Measurements from ENCODE around the gene HSD17B12. TPM values are rescaled to one million over a fixed set of nuclear protein-coding genes. Genes with fewer than 3 reads are reported as not detected.

Gene HSD17B12
- total RNA-seq, 1 experiment from 2014 or later: 106 TPM

- in situ Hi-C loops (cut with HindIII; ENCODE audit: low pct_unique_long_range_greater_than_20kb, low sequenced_read_pairs) (no loop called here), intact Hi-C loops (cut with micrococcal nuclease; ENCODE audit: unreplicated experiment) (no loop called here)
- no peak for ATAC-seq
- POLR2A ChIA-PET: no interaction called here
- Histone ChIP-seq H3K27me3 (ENCODE audit: control insufficient read depth, insufficient read depth, low read length) (no peaks in the 10 kb centered on the region), H3K27ac (ENCODE audit: low read length) (no peak overlapping the region), H3K4me1 (ENCODE audit: control insufficient read depth, insufficient read depth, low read length) (no peaks in the 10 kb centered on the region), H3K9me3 (ENCODE audit: control insufficient read depth, insufficient read depth, low read depth, low read length) (no peaks in the 10 kb centered on the region), H3K36me3 (ENCODE audit: control insufficient read depth, insufficient read depth, low read length) (no peaks in the 10 kb centered on the region), H3K4me3 (ENCODE audit: low read depth in 2 of 2, low read length in 2 of 2) (no peak overlapping the region)
- CTCF ChIA-PET: no interaction called here
- TF ChIP-seq REST (IDR thresholded peaks at IDR 0.05; ENCODE audit: insufficient read depth in 1 of 2, low read depth in 2 of 2, low read length in 1 of 2) (no peak), POLR2AphosphoS5 (IDR thresholded peaks at IDR 0.05; ENCODE audit: low read depth, low read length) (no peak), TCF7L2 (IDR thresholded peaks at IDR 0.05; ENCODE audit: low read depth, low read length) (no peak), SIN3A (IDR thresholded peaks at IDR 0.05; ENCODE audit: borderline replicate concordance, insufficient read depth, low read depth, low read length) (no peak), CTCF (IDR thresholded peaks at IDR 0.05) (no peak)
- DNase-seq (ENCODE audit: low read depth, low spot score): no peak
- BruUV-seq (replicated peaks): no TSS peak
These were observed 117.3 kb downstream of the HSD17B12 start for GRCh38 chr11:43797866-43798265.

- in situ Hi-C loops (cut with HindIII; ENCODE audit: low pct_unique_long_range_greater_than_20kb, low sequenced_read_pairs) (no loop called here), intact Hi-C loops (cut with micrococcal nuclease; ENCODE audit: unreplicated experiment) (no loop called here)
- ChIA-PET POLR2A (no interaction called here), CTCF (interaction anchor here (0.6 kb wide), 1 partner anchor 8 kb away, joined by 3 read pairs; no protein-coding TSS in a partner anchor)
- ATAC-seq (no peak), DNase-seq (ENCODE audit: low read depth, low spot score) (no peak)
- no TSS peak for BruUV-seq (replicated peaks)
- TF ChIP-seq SIN3A (IDR thresholded peaks at IDR 0.05; ENCODE audit: borderline replicate concordance, insufficient read depth, low read depth, low read length) (no peak), CTCF (IDR thresholded peaks at IDR 0.05) (peak; percentile 45; the same call in 1 of the 2 replicates)
- Histone ChIP-seq H3K27ac (ENCODE audit: low read length) (no peak overlapping the region), H3K4me3 (ENCODE audit: low read depth in 2 of 2, low read length in 2 of 2) (no peak overlapping the region), H3K9me3 (ENCODE audit: control insufficient read depth, insufficient read depth, low read depth, low read length) (no peaks in the 10 kb centered on the region), H3K36me3 (ENCODE audit: control insufficient read depth, insufficient read depth, low read length) (no peaks in the 10 kb centered on the region), H3K27me3 (ENCODE audit: control insufficient read depth, insufficient read depth, low read length) (no peaks in the 10 kb centered on the region), H3K4me1 (ENCODE audit: control insufficient read depth, insufficient read depth, low read length) (no peaks in the 10 kb centered on the region)
These were observed 122.0 kb downstream of the HSD17B12 start for GRCh38 chr11:43802509-43802908.

Measured in Panc1 (cell line).